Muscle layer of colon (tissue), 2 donors: Measurements from ENCODE around the gene DCTN1.

Source experiments
- H3K27ac ChIP-seq: one replicate; pipeline ENCODE4 v1.7.0; 2013; ENCODE audit warnings: low read depth, mild to moderate bottlenecking, low read length, moderate library complexity
- H3K27me3 ChIP-seq, 2 donors: one replicate each; pipeline ENCODE4 v1.7.0; 2013; ENCODE audit warnings: low read length in 2 of 2, mild to moderate bottlenecking in 2 of 2; ENCODE audit not compliant: insufficient read depth in 2 of 2, control insufficient read depth in 1 of 2
- H3K36me3 ChIP-seq: one replicate; pipeline ENCODE4 v1.7.0; 2013; ENCODE audit warnings: mild to moderate bottlenecking, low read length; ENCODE audit not compliant: insufficient read depth
- H3K4me1 ChIP-seq: one replicate; pipeline ENCODE4 v1.7.0; 2013; ENCODE audit warnings: mild to moderate bottlenecking, low read length; ENCODE audit not compliant: insufficient read depth
- H3K4me3 ChIP-seq, 2 donors: one replicate each; pipeline ENCODE4 v1.7.0; 2013; ENCODE audit warnings: low read length in 2 of 2, low read depth in 1 of 2, mild to moderate bottlenecking in 1 of 2, moderate library complexity in 1 of 2
- H3K9ac ChIP-seq: one replicate; pipeline ENCODE4 v1.7.0; 2013; ENCODE audit warnings: low read length
- H3K9me3 ChIP-seq: one replicate; pipeline ENCODE4 v1.7.0; 2013; ENCODE audit warnings: mild to moderate bottlenecking, low read length
- donor health status: abdominal sarcoma.
- donor health status: Adenocarcinoma of cecum.

Gene DCTN1

DNA sequence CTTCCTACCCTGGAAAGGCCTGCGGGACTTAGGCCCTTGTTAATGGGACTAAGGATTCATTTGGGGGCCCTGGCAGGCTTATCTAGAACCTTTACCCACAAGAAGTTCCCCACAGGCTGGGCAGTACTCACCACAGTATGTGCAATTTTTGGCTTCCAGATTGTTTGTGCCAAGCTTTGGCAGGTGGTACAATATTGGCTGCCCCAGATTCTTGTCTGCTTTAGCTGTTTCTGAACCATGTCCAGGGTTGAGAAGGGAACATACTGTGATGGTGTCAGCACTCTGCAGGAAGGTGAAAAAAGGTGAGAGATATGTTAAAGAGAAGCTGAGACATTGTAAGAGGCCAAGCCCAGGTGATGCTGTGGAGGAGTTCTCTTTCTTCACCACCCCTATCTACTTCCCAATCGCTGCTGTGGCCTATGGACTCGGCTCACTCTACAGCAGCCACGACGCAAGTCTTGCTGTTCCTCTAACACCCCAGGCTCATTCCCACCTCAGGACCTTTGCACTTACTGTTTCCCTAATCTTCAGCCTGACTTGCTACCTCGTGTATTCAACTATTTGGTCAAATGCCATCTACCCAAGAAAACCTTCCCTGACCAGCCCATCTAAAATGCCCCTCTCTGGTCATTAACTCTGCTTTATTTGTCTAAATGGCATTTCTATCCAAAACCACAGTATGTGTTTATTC lies 46.1 kb downstream of the DCTN1 start:
- H3K27ac ChIP-seq: no peak overlapping the region
- H3K9ac ChIP-seq: no peak overlapping the region
- no peak overlapping the region for H3K4me3 ChIP-seq
- no peaks in the 10 kb centered on the region for H3K36me3 ChIP-seq
- H3K9me3 ChIP-seq: no peaks in the 10 kb centered on the region
- H3K27me3 ChIP-seq: no peaks in the 10 kb centered on the region
- no peaks in the 10 kb centered on the region for H3K4me1 ChIP-seq

DNA sequence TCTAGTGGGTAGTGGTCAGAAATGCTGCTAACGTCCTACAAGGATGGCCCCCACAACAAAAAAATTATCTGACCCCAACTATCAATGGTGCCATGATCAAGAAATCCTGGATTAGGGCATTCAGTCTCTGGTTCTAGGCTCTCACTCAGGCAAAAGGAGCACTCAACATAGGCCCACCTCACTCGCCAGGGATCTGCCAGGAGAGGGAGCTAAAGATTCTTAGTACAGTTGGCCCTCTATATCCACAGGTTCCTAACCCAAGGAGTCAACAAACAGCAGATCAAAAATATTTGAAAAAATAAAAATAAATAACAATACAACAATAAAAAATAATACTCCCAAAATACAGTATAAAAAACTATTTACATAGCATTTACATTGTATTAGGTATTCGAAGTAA lies 46.9 kb downstream of the DCTN1 start:
- H3K36me3 ChIP-seq: no peaks in the 10 kb centered on the region
- no peak overlapping the region for H3K4me3 ChIP-seq
- H3K9me3 ChIP-seq: no peaks in the 10 kb centered on the region
- no peaks in the 10 kb centered on the region for H3K27me3 ChIP-seq
- no peaks in the 10 kb centered on the region for H3K4me1 ChIP-seq
- H3K9ac ChIP-seq: no peak overlapping the region
- no peak overlapping the region for H3K27ac ChIP-seq

DNA sequence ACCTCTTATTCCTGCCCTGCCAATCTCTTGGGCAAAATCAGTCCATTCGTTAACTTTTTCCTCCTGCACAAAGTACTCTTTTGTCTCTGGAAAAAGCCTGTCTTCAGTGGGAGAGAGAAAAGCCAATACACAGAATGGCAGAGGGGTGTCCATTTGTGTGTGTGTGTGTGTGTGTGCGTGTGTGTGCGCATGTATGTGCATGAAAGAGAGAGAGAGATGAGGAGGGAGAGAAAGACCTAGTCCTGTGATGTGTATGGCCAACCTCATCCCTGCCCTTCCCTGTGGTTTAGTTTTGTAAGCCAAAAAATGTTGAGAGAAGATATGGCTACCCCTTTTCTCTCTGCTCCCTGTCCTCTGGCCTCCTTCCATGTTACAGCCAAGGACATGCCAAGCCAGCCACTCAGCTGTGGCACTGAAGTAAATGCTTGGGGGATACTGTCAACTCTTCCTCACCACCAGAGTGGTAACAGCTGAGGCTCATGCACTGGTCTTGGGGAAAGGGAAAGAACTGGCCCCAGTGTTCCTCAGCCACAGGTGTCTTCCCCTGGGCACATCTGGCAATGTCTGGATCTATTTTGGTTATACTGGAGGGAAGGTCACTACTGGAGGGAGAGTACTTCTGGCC lies 47.4 kb downstream of the DCTN1 start:
- H3K4me3 ChIP-seq: no peak overlapping the region
- H3K27ac ChIP-seq: no peak overlapping the region
- H3K27me3 ChIP-seq: no peaks in the 10 kb centered on the region
- H3K36me3 ChIP-seq: no peaks in the 10 kb centered on the region
- no peak overlapping the region for H3K9ac ChIP-seq
- no peaks in the 10 kb centered on the region for H3K4me1 ChIP-seq
- H3K9me3 ChIP-seq: no peaks in the 10 kb centered on the region

DNA sequence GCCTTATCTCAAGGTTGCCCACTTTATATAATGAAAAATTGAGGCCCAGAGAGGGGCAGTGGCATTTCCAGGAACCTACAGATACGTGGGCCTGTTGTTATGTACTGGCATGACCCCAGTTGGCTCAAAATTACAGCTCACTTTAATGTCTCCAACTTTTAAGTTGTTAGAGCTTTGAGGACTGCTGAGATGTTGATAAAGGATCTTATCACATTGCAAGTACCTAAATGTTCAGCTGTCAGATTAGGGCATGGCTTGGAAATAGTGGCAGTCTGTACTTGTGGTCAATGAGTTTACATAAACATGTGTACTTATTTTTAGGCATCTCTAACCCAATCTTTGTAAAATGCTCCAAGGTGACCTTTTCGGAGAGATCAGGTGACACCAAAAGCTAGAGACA lies 51.5 kb downstream of the DCTN1 start:
- no peaks in the 10 kb centered on the region for H3K27me3 ChIP-seq
- no peaks in the 10 kb centered on the region for H3K4me1 ChIP-seq
- H3K27ac ChIP-seq: no peak overlapping the region
- no peaks in the 10 kb centered on the region for H3K36me3 ChIP-seq
- no peaks in the 10 kb centered on the region for H3K9me3 ChIP-seq
- no peak overlapping the region for H3K9ac ChIP-seq
- H3K4me3 ChIP-seq: no peak overlapping the region

DNA sequence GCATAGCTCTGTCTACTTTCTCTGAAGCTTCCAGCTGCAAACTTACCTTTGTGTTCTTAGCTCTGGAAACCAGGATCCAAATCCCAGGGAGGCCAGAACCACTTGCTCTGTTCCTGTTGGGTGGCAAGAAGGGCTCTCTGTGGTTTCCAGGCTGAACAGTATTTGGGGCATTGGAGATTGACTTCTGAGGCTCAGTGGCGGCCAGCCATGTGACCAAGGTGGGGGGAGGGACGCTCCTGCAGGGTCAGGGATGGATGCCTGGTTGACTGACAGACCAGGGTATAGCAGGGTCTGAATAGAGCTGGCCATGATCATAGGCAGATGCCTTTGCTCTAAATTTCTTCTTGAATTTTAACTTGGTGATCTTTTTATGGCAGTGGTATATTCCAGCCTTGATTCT lies 52.0 kb downstream of the DCTN1 start:
- Histone ChIP-seq H3K4me1 (no peaks in the 10 kb centered on the region), H3K9me3 (no peaks in the 10 kb centered on the region), H3K4me3 (no peak overlapping the region), H3K27ac (no peak overlapping the region), H3K27me3 (no peaks in the 10 kb centered on the region), H3K9ac (no peak overlapping the region), H3K36me3 (no peaks in the 10 kb centered on the region)

DNA sequence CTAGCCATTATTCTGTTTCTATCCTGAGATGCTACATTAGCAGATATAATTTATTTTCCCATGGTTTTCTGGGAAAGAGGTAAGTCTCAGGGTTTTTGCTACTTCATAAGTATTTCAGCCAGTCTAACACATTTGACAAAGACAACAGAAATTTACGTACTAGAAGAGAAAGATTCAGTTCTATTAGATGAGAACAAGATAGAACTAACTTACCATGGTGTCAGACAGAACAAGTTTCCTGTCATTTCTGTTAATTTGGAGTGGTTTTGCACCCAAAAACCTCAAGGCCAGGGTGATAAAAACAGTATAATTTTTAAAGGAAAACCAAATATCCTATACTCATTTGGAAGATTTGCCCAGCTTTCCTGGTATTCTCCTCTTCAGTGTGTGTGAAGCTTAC lies 52.5 kb downstream of the DCTN1 start:
- no peak overlapping the region for H3K4me3 ChIP-seq
- no peaks in the 10 kb centered on the region for H3K27me3 ChIP-seq
- H3K36me3 ChIP-seq: no peaks in the 10 kb centered on the region
- no peak overlapping the region for H3K9ac ChIP-seq
- no peaks in the 10 kb centered on the region for H3K4me1 ChIP-seq
- H3K27ac ChIP-seq: no peak overlapping the region
- H3K9me3 ChIP-seq: no peaks in the 10 kb centered on the region

DNA sequence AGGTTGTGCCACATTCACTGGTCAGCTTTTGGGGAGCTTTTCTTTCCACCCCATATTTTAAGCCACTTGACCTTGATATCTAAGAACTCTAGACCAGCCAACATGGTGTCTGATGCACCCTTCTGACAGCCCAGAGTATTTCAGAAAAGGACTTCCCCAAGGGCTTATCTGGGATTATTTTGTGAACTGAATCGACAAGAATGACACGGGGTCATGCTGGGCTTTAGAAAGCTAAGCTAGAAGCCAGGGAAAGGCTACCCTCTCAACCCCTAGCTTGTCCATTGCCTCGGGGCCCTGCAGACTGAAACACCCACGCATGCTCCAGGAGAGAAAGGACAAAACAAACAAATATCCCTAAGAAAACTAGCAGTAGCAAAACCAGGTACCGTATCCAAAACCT lies 52.9 kb downstream of the DCTN1 start:
- H3K9me3 ChIP-seq: no peaks in the 10 kb centered on the region

DNA sequence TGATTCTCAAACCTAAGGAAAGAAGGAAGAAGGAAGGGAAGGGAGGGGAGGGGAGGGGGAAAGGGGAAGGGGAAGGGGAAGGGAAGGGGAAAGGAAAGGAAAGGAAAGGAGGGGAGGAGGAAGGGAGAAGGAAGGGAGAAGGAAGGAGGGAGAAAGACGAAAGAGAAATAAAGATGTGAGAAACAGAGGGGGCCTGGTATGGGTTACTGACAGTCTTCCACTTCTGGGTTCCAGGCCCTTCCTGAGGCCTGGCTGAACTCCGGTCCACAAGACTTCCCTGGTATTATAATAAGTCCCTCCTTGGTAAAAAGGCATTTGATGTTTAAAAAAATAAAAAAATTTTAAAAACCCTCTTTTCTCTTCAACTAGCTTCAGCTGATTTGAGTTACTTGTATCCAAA lies 54.3 kb downstream of the DCTN1 start:
- Histone ChIP-seq H3K4me3 (no peak overlapping the region), H3K9me3 (no peaks in the 10 kb centered on the region), H3K4me1 (no peaks in the 10 kb centered on the region), H3K36me3 (no peaks in the 10 kb centered on the region), H3K9ac (no peak overlapping the region), H3K27ac (no peak overlapping the region), H3K27me3 (no peaks in the 10 kb centered on the region)

More for the DNA sequence above, 52.9 kb downstream of the DCTN1 start:
- no peaks in the 10 kb centered on the region for H3K36me3 ChIP-seq
- H3K9ac ChIP-seq: no peak overlapping the region
- H3K4me3 ChIP-seq: no peak overlapping the region
- no peak overlapping the region for H3K27ac ChIP-seq
- H3K4me1 ChIP-seq: no peaks in the 10 kb centered on the region
- H3K27me3 ChIP-seq: no peaks in the 10 kb centered on the region

DNA sequence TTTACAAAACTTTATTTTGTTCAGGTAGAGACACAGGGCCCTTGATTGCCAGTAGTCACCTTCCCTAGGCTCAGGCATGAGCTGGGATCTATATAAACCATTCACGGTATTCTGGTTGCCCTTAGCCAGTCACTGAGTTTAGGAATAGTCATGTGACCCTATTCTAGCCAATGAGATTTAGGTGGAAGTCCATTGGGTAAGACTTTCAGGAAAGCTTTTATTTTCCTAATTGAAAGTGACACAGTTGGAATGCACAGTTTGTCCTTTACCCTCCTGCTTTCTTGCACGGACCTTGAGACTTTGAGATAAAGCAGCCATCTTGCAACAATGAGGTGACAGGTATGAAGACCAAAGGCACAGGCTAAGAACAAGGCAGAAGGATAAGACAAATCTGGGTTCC lies 58.4 kb downstream of the DCTN1 start:
- H3K9ac ChIP-seq: no peak overlapping the region
- no peak overlapping the region for H3K4me3 ChIP-seq
- no peaks in the 10 kb centered on the region for H3K27me3 ChIP-seq
- no peak overlapping the region for H3K27ac ChIP-seq
- no peaks in the 10 kb centered on the region for H3K9me3 ChIP-seq
- no peaks in the 10 kb centered on the region for H3K36me3 ChIP-seq
- no peaks in the 10 kb centered on the region for H3K4me1 ChIP-seq

DNA sequence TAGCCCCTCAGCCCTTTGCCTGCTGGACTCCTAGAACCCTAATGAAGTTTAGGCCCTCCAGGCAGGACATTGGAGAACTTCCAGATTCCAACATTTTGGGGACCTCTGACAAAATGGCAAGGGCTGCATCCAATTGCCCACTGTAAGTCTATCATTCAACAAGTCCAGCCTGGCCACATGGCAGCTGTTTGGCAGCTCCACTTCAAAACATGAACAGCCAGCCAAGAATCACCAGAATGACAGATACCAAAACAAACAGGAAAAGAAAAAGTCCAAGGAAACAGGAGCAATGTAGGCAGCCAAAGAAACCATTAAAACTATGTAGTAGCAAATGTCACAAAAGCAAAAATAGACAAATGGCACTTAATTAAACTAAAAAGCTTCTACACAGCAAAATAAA lies 62.4 kb downstream of the DCTN1 start:
- Histone ChIP-seq H3K36me3 (no peaks in the 10 kb centered on the region), H3K9me3 (no peaks in the 10 kb centered on the region), H3K27me3 (no peaks in the 10 kb centered on the region), H3K27ac (no peak overlapping the region), H3K4me3 (no peak overlapping the region), H3K4me1 (no peaks in the 10 kb centered on the region), H3K9ac (no peak overlapping the region)

DNA sequence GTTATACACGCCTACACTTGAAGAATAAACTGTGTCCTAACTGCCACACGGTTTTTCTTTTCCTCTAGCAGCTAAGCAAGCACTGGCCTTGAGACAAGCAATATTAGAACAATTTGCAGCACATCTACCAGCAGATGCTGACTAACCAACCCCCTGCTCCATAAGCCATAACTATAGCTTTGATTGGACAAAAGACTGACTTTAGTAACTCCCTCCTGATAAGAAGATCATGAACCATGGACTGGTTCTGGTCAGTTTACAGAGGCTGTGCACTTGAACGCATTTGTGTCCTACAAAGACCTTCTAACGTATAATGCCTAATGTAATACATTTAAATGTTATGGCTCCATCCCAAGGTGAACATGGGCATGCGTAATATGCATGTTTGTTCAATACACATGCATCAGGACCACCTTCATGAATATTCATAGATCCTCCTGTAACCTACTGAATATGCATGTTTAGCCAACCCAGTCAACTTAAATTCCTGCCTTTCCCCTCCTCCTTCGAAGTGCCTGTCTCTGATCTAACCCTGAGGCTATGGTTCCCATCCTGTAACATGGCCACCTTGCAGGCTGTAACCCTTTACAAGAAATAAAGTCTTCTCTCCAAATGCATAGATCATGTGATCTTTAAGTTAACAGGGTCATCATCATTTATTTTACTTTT lies 63.4 kb downstream of the DCTN1 start:
- Histone ChIP-seq H3K4me3 (no peak overlapping the region), H3K9me3 (no peaks in the 10 kb centered on the region), H3K9ac (no peak overlapping the region), H3K27me3 (no peaks in the 10 kb centered on the region), H3K36me3 (no peaks in the 10 kb centered on the region), H3K27ac (no peak overlapping the region), H3K4me1 (no peaks in the 10 kb centered on the region)

DNA sequence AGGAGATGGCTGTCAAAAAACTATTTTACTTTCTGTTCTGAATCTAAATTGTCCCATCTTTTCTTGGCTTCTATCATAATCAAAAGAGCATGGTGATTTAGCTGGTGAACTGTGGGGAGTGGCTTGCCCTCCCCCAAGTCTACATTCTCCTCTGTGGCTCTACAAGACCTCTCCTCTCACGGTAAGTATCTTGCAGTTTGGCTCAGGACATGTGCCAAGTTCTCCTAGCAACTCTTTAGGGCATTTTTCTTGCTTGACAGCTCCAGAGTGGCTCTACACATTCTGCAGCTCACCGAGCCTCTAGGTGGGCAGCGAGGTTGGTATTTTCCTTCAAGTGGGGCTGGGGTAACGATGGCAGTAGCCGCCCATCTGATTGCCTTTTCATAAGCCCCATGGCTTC lies 66.0 kb downstream of the DCTN1 start:
- H3K27ac ChIP-seq: no peak overlapping the region
- no peak overlapping the region for H3K9ac ChIP-seq
- H3K27me3 ChIP-seq: no peaks in the 10 kb centered on the region

More for the DNA sequence above, 66.0 kb downstream of the DCTN1 start:
- H3K4me1 ChIP-seq: no peaks in the 10 kb centered on the region
- H3K9me3 ChIP-seq: no peaks in the 10 kb centered on the region
- H3K36me3 ChIP-seq: no peaks in the 10 kb centered on the region
- no peak overlapping the region for H3K4me3 ChIP-seq
